Measurements from ENCODE around the gene CFAP57. TPM values are rescaled to one million over a fixed set of nuclear protein-coding genes. Genes with fewer than 3 reads are reported as not detected.
"Not testable (repeated sequence)": the region's sequence is repeated elsewhere in the genome, so short reads cannot be mapped to it uniquely, and the experiment has no call there.

Gene CFAP57
- total and polyA plus RNA-seq, 9 of the 15 experiments (the other 6 are each of a cell fraction or from before 2014, with no cell fraction given) = 0.04 to 0.22 (median 0.07) TPM; not detected in 3

DNA sequence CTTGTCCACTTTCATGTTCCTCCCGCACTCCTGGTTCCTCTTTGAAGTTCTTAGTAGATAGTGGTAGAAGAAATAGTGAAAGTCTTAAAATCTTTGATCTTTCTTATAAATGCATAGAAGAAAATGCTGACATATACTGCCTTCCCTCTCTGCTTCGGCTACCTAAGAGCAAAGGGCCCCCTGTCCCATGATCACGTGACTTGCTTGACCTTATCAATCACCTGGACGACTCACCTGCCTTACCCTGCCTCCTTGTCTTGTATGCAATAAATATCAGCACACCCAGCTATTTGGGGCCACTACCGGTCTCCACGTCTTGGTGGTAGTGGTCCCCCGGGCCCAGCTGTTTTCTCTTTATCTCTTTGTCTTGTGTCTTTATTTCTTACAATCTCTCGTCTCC, 32.8 kb upstream of the CFAP57 start:
- intact Hi-C loops (cut with micrococcal nuclease); H3K4me1 ChIP-seq (replicated peaks in 1 of 2; ENCODE audit: control insufficient read depth in 2 of 2, insufficient read depth in 2 of 2, low read length in 2 of 2); in situ Hi-C loops (cut with MboI); BruUV-seq (replicated peaks); H3K4me3 ChIP-seq; H3K9me3 ChIP-seq (replicated peaks; ENCODE audit: control insufficient read depth, insufficient read depth, low read depth, low read length); H3K9me1 ChIP-seq (ENCODE audit: control insufficient read depth, insufficient read depth, low read length); H3K79me2 ChIP-seq (ENCODE audit: control insufficient read depth, insufficient read depth, low read length); CTCF ChIA-PET (ENCODE audit: low intra/inter-chr PET ratio); FAIRE-seq; POLR2A ChIA-PET; H3K27ac ChIP-seq (ENCODE audit: extremely low read depth, low read depth, low read length); H4K20me1 ChIP-seq (replicated peaks; ENCODE audit: control insufficient read depth, insufficient read depth, low read length); DNase-seq (ENCODE audit: extremely low read depth in 1 of 4, low spot score in 3 of 4); ATAC-seq; H2AFZ ChIP-seq (ENCODE audit: low read depth, low read length); H3K36me3 ChIP-seq (ENCODE audit: control insufficient read depth, insufficient read depth, low read length); H3K9ac ChIP-seq (ENCODE audit: insufficient read depth in 1 of 2, low read depth in 2 of 2, low read length in 2 of 2); H3K4me2 ChIP-seq (ENCODE audit: insufficient read depth, low read length); TF ChIP-seq TOE1 (CRISPR knock-in tag; IDR thresholded peaks at IDR 0.05; ENCODE audit: borderline replicate concordance, low read depth): not testable (repeated sequence)
- peaks cover 5 to 16% of the 10 kb centered on the region in 2 experiments; a peak in 3 of 5 replicates for H3K27me3 ChIP-seq (ENCODE audit: control insufficient read depth in 2 of 2, insufficient read depth in 2 of 2, low read length in 2 of 2)
- TF ChIP-seq, protein P1, sequence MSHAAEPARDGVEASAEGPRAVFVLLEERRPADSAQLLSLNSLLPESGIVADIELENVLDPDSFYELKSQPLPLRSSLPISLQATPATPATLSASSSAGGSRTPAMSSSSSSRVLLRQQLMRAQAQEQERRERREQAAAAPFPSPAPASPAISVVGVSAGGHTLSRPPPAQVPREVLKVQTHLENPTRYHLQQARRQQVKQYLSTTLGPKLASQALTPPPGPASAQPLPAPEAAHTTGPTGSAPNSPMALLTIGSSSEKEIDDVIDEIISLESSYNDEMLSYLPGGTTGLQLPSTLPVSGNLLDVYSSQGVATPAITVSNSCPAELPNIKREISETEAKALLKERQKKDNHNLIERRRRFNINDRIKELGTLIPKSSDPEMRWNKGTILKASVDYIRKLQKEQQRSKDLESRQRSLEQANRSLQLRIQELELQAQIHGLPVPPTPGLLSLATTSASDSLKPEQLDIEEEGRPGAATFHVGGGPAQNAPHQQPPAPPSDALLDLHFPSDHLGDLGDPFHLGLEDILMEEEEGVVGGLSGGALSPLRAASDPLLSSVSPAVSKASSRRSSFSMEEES (CRISPR knock-in tag; IDR thresholded peaks at IDR 0.05) = peak; percentile 86
- TF ChIP-seq CBFA2T2 (conservative IDR thresholded peaks at IDR 0.05) (peak; percentile 34; the same call in 1 of the 2 replicates), RAD51 (IDR thresholded peaks at IDR 0.05; ENCODE audit: borderline replicate concordance, low read depth) (peak; percentile 71), TOE1 (IDR thresholded peaks at IDR 0.05; ENCODE audit: borderline replicate concordance) (peak; percentile 63; the same call in 1 of the 2 replicates)
- WGBS (ENCODE audit: insufficient coverage, low coverage, missing lambda C conversion rate) = 8% methylated on average over 8 of the region's 8 CpGs

Measured in K562 (cell line).